Effector memory CD4-positive, alpha-beta T cell (primary cell): ENCODE data around the gene PTPRF.

ENCODE experiments used
- DNase-seq, 3 donors: peaks; one replicate each; pipeline ENCODE4 v3.0.0-alpha.2; 2020
- H3K27ac ChIP-seq: 2 replicates; pipeline ENCODE4 v1.7.0; 2013; ENCODE audit warnings: mild to moderate bottlenecking, low read length, moderate library complexity; ENCODE audit not compliant: insufficient read depth, poor library complexity, severe bottlenecking
- H3K27me3 ChIP-seq: replicated peaks from 2 replicates; pipeline ENCODE4 v1.7.0; 2013; ENCODE audit warnings: mild to moderate bottlenecking, low read length; ENCODE audit not compliant: insufficient read depth, control insufficient read depth, poor library complexity, severe bottlenecking
- H3K36me3 ChIP-seq: 2 replicates; pipeline ENCODE4 v1.7.0; 2013; ENCODE audit warnings: mild to moderate bottlenecking, low read length, moderate library complexity; ENCODE audit not compliant: control insufficient read depth, insufficient read depth
- H3K4me1 ChIP-seq: 2 replicates; pipeline ENCODE4 v1.7.0; 2013; ENCODE audit warnings: low read length, mild to moderate bottlenecking; ENCODE audit not compliant: control insufficient read depth, insufficient read depth, poor library complexity, severe bottlenecking
- H3K4me3 ChIP-seq: 2 replicates; pipeline ENCODE4 v1.7.0; 2013; ENCODE audit warnings: low read length, low read depth, mild to moderate bottlenecking; ENCODE audit not compliant: insufficient read depth, poor library complexity, severe bottlenecking
- H3K9me3 ChIP-seq: 2 replicates; pipeline ENCODE4 v1.7.0; 2013; ENCODE audit warnings: mild to moderate bottlenecking, low read length, moderate library complexity; ENCODE audit not compliant: control insufficient read depth

The PTPRF gene

DNA sequence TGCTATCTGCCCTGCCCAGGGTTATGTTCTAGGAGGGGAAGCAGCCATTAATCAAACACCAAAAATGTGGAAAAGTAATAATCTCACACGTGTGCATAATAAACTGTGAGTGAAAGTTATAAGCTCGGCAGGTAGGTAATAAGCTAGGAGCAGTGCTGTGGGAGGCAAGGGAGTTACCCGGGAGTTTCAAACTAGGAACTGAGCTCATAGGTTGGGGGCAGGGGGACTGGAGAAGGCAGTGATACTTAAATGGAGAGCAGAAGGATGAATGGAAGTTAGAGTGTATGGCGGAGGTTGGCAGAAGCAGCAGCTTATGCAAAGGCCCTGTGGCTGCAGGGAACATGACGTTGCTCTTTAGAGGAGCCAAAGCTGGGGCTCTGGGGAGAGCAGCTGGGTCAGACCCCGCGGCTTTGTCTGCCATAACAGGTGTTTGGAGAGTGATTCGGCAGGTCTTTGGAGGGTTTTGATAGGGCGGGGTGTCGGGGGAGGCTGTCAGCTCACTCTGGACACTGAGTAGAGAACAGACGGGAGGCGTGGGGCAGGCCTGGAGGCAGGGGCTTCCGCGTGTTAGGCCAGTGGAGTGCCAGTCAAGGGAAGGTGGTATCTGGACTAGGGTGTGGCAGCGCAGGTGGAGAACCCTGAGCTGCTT lies 20.0 kb downstream of the PTPRF start:
- no peak overlapping the region for H3K27ac ChIP-seq
- no peak overlapping the region for H3K4me3 ChIP-seq
- H3K27me3 ChIP-seq: no peaks in the 10 kb centered on the region
- DNase-seq: no peak
- no peaks in the 10 kb centered on the region for H3K4me1 ChIP-seq
- no peaks in the 10 kb centered on the region for H3K9me3 ChIP-seq
- no peaks in the 10 kb centered on the region for H3K36me3 ChIP-seq

DNA sequence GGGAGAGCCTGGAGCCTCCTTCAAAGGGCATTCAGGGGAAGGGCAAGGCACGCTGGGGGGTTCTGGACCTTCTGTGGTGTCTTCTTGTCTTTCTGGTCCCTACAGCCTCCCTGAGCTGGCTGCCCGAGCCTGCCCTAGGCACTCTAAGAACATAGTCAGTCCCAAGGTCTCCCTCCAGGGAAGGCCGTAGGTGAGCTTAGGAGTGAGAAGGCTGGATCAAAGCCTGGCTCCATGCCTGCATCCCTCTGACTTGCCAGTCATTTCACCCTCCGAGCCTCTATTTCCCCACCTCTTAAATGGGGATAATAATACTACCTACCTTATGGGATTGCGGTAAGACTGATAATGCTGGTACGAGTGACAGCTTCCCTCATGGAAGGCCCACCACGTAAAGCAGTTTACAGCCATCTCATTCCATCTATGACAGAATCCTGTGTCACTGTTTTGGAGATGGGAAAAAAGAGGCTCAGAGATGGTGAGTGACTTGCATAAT lies 20.8 kb downstream of the PTPRF start:
- no peaks in the 10 kb centered on the region for H3K4me1 ChIP-seq
- H3K4me3 ChIP-seq: no peak overlapping the region
- H3K27me3 ChIP-seq: no peaks in the 10 kb centered on the region
- DNase-seq: no peak
- H3K36me3 ChIP-seq: no peaks in the 10 kb centered on the region
- no peaks in the 10 kb centered on the region for H3K9me3 ChIP-seq
- H3K27ac ChIP-seq: no peak overlapping the region

DNA sequence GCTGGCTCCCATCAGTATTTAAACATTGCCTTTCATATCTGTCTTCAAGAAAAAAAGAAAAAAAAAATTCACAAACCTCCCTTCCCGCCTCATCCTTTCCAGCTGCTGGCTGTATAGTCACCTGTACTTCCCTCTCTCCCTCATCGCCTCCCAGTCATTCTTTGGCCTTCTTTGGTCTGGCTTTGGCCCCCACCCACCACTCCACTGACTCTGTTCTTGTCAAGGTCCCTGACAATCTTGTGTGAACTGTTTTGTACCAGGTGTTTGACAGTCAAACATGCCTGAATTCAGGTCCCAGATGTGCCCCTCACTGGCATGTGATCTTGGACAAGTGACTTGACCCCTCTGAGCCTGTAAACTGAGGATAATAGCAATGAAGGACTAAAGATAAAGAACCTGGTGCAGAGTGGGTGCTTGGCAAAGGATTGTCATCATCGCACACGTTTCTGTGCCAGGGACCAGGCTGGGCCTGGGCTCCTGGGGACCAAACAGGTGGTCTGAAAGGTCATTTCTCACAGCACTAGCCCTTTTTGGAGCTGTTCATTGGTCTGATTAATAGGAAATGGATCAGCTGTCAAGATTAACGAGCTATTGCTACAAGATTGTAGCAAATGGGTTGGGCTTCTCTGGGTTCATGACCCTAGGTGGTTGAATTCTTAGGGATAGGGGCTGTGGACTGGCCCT lies 21.5 kb downstream of the PTPRF start:
- H3K36me3 ChIP-seq: no peaks in the 10 kb centered on the region
- no peaks in the 10 kb centered on the region for H3K27me3 ChIP-seq
- no peak overlapping the region for H3K4me3 ChIP-seq
- H3K4me1 ChIP-seq: no peaks in the 10 kb centered on the region
- H3K27ac ChIP-seq: no peak overlapping the region
- no peak for DNase-seq
- H3K9me3 ChIP-seq: no peaks in the 10 kb centered on the region

DNA sequence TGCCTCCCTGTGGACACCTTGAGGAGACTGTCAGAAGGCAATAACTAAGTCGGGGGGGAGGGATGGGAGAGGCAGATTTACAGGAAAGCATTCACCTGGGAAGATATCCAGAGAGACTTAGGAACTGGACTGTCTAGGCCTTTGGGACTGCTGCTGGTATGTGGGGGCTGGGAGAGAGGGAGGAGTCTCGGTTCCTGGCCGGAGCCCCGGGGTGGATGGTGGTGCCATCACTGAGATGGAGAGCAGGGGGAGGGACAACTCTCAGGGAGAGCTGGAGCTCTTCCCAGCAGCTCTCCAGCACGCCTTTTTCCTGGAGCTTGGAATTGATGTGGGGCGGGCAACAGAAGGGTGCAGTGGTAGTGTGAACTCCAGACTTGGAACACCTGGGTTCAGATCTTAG lies 22.1 kb downstream of the PTPRF start:
- no peak overlapping the region for H3K4me3 ChIP-seq
- H3K9me3 ChIP-seq: no peaks in the 10 kb centered on the region
- no peaks in the 10 kb centered on the region for H3K36me3 ChIP-seq
- H3K27ac ChIP-seq: no peak overlapping the region
- H3K27me3 ChIP-seq: no peaks in the 10 kb centered on the region
- no peaks in the 10 kb centered on the region for H3K4me1 ChIP-seq
- no peak for DNase-seq

DNA sequence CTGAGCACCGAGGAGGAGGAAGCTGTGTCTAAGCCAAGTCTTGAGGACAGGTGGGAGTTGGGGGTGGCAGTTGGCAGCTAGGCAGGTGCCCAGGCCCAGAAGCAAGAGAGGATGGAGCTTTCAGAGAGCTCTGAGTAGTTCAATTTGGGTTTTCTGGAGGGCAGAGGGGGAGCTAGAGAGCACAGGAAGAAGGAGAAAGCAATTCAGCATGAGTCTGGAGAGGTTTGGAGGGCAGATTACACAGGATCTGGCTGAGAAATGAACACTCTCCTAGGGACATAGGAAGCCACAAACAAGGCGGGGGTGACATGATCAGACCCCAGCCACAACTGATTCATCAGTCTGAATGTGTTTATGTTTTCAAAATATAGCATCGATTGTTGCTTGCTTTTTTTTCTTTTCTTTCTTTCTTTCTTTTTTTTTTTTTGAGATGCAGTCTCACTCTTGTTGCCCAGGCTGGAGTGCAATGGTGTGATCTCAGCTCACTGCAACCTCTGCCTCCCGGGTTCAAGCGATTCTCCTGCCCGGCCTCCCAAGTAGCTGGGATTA lies 23.8 kb downstream of the PTPRF start:
- H3K4me1 ChIP-seq: no peaks in the 10 kb centered on the region
- no peaks in the 10 kb centered on the region for H3K36me3 ChIP-seq
- H3K27ac ChIP-seq: no peak overlapping the region
- H3K9me3 ChIP-seq: no peaks in the 10 kb centered on the region
- no peak overlapping the region for H3K4me3 ChIP-seq
- DNase-seq: no peak
- no peaks in the 10 kb centered on the region for H3K27me3 ChIP-seq

DNA sequence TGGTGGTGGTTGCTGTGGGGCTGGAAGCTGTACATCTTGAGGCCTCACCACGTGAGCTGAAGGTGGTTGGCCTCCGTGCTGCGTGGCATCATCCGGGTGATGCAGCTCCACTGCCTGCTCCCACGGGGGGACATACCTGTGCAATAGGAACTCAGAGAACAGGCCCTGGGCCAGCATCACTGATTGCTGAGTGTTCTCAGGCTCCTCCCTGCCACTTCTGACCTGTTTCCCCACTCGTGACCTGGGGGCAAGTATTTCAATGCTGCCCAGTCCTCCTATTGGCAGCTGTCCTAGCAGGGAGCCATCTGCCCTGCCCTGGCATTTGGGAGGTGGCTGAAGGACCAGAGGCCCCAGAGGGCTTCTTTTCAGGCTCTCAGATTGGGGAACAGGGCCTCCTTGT lies 26.1 kb downstream of the PTPRF start:
- H3K36me3 ChIP-seq: no peaks in the 10 kb centered on the region
- H3K4me1 ChIP-seq: no peaks in the 10 kb centered on the region
- H3K27me3 ChIP-seq: no peaks in the 10 kb centered on the region
- H3K4me3 ChIP-seq: no peak overlapping the region
- no peak for DNase-seq
- no peak overlapping the region for H3K27ac ChIP-seq
- H3K9me3 ChIP-seq: no peaks in the 10 kb centered on the region

DNA sequence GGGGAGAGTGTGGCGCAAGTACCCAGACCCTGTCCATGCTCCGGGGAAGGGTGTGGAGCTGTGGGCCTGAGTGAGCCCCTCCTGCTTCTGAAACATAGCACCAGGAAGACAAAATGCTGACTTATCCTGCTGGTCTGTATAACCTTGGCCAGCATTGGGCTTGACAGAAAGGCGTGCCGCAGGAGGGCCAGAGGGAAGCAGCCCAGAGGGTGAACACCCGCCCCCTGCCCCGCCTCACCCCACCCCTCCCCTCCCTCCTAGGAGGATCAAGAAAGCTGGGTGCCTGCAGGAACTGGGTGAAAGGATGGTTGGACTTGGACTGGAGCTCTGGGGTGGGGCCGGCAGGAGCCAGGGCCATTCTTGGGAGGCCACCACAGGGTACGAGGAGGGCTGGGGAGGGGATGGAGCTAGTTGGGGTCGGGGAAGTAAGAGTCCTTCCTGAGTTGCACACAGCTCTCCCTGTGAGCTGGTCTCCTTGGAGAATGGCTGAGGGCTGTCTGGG lies 27.1 kb downstream of the PTPRF start:
- no peaks in the 10 kb centered on the region for H3K36me3 ChIP-seq
- H3K9me3 ChIP-seq: no peaks in the 10 kb centered on the region
- no peak overlapping the region for H3K27ac ChIP-seq
- no peak for DNase-seq
- H3K4me1 ChIP-seq: no peaks in the 10 kb centered on the region
- no peaks in the 10 kb centered on the region for H3K27me3 ChIP-seq
- H3K4me3 ChIP-seq: no peak overlapping the region

DNA sequence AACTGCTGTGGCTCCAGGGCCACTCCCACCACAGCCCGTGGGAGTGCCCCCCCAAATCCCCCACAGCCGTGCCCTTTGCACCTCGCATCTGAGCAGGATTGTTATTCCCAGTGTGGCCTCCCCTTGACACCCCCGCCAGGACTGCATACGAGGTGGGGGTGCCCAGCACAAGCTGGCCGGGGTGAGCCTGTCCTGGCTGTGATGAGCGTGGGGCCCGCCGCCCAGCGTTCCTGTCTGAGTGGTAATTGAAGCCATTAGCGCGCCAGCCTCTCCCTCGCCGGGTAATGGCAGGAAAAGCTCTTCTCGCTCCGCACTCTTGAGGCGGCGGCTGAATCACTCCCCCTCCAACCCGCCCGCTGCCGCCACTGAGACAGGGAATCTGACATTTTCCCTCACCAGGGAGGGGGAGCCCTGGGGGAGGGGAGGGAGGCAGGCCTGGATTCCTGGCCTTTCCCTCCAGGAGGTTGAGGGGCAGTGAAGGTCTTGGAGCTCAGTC lies 27.7 kb downstream of the PTPRF start:
- no peak overlapping the region for H3K4me3 ChIP-seq
- no peaks in the 10 kb centered on the region for H3K27me3 ChIP-seq
- no peaks in the 10 kb centered on the region for H3K4me1 ChIP-seq
- H3K27ac ChIP-seq: no peak overlapping the region
- H3K9me3 ChIP-seq: no peaks in the 10 kb centered on the region
- no peaks in the 10 kb centered on the region for H3K36me3 ChIP-seq
- no peak for DNase-seq

DNA sequence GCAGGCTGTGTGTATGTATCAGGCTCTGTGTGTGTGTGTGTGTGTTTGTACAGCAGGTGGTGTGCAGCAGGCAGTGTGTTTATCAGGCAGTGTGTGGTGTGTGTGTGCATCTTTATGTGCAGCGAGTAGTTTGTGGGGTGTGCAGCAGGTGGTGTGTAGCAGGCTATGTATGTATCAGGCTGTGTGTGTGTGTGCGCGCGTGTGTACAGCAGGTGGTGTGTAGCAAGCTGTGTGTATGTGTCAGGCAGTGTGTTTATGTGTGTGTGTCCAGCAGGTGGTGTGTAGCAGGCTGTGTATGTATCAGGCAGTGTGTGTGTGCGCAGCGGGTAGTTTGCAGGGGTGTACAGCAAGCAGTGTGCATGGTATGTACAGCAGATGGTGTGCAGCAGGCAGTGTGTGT lies 29.0 kb downstream of the PTPRF start:
- Histone ChIP-seq H3K4me1 (no peaks in the 10 kb centered on the region), H3K27ac (no peak overlapping the region), H3K9me3 (no peaks in the 10 kb centered on the region), H3K4me3 (no peak overlapping the region), H3K27me3 (no peaks in the 10 kb centered on the region), H3K36me3 (no peaks in the 10 kb centered on the region)
- no peak for DNase-seq

DNA sequence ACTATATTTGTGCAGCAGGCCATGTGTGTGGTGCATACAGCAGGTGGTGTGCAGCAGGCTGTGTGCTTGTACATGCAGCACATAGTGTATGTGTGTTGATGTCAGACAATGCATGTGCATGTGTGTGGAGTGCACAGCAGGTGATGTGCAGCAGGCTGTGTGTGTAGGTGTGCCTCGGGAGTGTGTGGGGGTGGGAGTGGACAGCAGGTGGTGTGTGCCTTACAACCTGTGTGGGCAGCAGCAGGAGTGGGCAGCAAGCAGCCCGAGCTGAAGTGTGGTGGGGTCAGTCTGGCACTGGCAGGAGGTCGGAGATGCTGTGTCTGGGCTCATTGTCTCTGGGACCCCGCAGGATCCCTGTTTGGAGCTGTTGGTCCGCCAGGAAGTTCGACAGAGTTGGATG lies 29.6 kb downstream of the PTPRF start:
- Histone ChIP-seq H3K4me1 (no peaks in the 10 kb centered on the region), H3K9me3 (no peaks in the 10 kb centered on the region), H3K27ac (no peak overlapping the region), H3K4me3 (no peak overlapping the region), H3K27me3 (no peaks in the 10 kb centered on the region), H3K36me3 (no peaks in the 10 kb centered on the region)
- DNase-seq: no peak
